Fibroblast of villous mesenchyme (primary cell): Measurements from ENCODE around the gene ANKRD49. TPM values are rescaled to one million over a fixed set of nuclear protein-coding genes. Genes with fewer than 3 reads are reported as not detected.

ENCODE experiments used
- DNase-seq: peaks from one replicate; pipeline ENCODE4 v3.0.0-alpha.2; 2010; ENCODE audit warnings: low read depth
- H3K4me3 ChIP-seq: 2 replicates; pipeline ENCODE4 v1.5.1; 2011; ENCODE audit warnings: low read depth, mild to moderate bottlenecking, low read length
- total RNA-seq: library from RNA; depleted of rRNA; stranded (reverse); fragments of >200 nt; gene quantifications from 2 replicates; pipeline ENCODE4 v1.2.3, GENCODE V29; 2012
- TF ChIP-seq, protein P1 (sequence below): IDR thresholded peaks from 2 replicates; pipeline ENCODE4 v1.5.1; 2012; ENCODE audit warnings: low read depth, mild to moderate bottlenecking, low read length; ENCODE audit not compliant: insufficient read depth

ANKRD49 gene
- total RNA-seq, 1 donor, result 14.2 TPM

DNA sequence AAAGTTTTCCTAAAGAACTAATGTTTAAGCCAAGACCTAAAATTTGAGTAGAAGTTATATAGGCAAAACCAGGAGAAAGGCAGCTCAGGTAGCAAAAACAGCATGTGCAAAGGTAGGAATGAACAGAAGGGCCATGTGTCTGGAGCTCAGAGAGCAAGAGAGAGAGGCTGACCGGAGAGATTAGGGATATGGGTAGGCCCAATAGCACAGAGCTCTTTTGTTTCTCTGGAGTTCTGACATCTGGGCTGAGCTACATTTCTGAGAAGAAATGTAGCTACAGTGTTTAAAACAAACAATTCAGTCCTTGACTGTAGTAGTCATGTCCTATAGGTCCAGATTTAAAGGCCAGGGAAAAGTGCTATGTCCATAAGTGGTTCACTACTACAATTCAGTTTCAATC is 22.9 kb downstream of the ANKRD49 start:
- TF ChIP-seq, protein P1, sequence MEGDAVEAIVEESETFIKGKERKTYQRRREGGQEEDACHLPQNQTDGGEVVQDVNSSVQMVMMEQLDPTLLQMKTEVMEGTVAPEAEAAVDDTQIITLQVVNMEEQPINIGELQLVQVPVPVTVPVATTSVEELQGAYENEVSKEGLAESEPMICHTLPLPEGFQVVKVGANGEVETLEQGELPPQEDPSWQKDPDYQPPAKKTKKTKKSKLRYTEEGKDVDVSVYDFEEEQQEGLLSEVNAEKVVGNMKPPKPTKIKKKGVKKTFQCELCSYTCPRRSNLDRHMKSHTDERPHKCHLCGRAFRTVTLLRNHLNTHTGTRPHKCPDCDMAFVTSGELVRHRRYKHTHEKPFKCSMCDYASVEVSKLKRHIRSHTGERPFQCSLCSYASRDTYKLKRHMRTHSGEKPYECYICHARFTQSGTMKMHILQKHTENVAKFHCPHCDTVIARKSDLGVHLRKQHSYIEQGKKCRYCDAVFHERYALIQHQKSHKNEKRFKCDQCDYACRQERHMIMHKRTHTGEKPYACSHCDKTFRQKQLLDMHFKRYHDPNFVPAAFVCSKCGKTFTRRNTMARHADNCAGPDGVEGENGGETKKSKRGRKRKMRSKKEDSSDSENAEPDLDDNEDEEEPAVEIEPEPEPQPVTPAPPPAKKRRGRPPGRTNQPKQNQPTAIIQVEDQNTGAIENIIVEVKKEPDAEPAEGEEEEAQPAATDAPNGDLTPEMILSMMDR, result no peak
- H3K4me3 ChIP-seq, result no peak overlapping the region
- DNase-seq, result no peak

DNA sequence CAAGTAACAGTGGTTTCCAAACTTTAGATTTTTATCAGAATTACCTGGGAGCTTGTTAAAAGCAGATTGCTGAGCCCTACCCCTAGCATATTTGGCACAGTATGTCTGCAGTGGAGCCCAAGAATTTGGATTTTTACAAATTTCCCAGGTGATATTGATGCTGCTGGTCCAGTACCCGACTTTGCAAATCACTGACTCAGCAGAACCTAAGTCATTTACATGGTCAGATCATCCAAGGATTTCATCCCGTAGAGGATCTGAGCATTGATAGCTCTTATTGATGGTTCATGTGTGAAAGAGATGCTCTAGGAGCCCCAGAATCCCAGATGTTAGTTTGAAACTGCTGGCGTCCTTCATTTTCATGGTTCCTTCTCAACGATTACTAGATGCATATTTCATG is 24.5 kb downstream of the ANKRD49 start:
- H3K4me3 ChIP-seq, result no peak overlapping the region
- no peak for DNase-seq
- TF ChIP-seq, protein P1, result no peak

DNA sequence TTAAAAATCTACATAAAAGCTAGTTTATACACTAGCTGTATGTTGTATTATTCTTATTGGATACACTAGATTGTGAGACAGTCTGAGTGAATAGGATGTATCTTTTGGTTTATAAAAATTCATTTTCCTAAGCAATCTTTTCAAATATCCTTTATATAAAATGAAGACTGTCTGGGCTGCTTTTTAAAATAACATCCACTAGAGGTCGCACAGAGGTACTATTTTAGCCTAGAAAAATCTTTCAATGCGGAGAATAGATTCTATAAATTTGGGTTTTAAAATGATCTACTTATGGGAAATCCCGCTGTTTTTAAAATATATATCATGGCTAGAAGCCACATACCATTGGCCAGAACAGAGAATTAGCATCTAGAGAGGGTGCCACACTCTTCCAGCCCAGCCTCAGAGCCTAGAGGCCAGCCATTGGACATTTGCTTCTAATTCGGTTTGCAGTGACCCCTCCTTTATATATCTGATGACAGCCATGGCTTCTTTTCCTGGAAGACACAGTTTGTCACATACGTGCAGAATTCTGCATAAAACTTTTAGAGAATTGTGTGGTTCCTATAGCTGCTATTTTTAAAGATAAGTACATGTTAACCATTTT is 25.8 kb downstream of the ANKRD49 start:
- DNase-seq, result peak; percentile 38
- TF ChIP-seq, protein P1, result peak; percentile 56
- no peak overlapping the region for H3K4me3 ChIP-seq

- no peak overlapping the region for H3K4me3 ChIP-seq
- TF ChIP-seq, protein P1, result peak; percentile 54
- DNase-seq, result peak; percentile 20
These were observed 27.9 kb downstream of the ANKRD49 start for GRCh38 chr11:94521684-94522083.

DNA sequence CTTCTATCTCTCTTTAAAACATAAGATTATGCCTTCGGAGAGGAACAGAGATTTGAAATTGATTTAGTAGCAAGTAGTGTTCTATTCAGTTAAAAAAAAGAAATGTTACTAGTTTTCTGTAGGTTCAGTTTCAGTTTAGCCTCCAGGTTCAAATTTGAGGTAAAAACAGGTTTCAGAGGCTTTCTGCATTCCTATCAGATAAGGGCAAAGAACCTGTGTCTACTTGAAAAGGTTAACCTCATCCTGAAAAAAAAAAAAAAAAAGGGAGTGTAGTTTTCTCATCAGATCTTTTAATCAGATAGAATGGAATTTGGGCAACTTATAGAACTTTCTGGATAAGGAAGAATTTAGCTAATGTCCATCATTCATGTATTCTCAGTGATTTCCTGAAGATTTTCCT is 30.6 kb downstream of the ANKRD49 start:
- H3K4me3 ChIP-seq, result no peak overlapping the region
- TF ChIP-seq, protein P1, result no peak
- no peak for DNase-seq

- DNase-seq, result peak; percentile 50
- no peak overlapping the region for H3K4me3 ChIP-seq
- TF ChIP-seq, protein P1, result no peak
These were observed 32.0 kb downstream of the ANKRD49 start for GRCh38 chr11:94525546-94526324.
